H54 (cell line): Measurements from ENCODE around the gene PPP5C.
"Not testable (repeated sequence)": the region's sequence is repeated elsewhere in the genome, so short reads cannot be mapped to it uniquely, and the experiment has no call there.

Experiments
- DNase-seq: peaks from one replicate; pipeline ENCODE4 v3.0.0; 2011; ENCODE audit warnings: low spot score, mixed read lengths; ENCODE audit not compliant: insufficient read length
- FAIRE-seq: peaks from 3 replicates; lab custom pipeline; 2011; peaks lifted over from hg19 to GRCh38; lab: Jason Lieb, UNC
- POLR2A ChIP-seq: IDR thresholded peaks from 2 replicates; pipeline ENCODE4 v1.6.1; 2011; ENCODE audit warnings: low read depth, mild to moderate bottlenecking, low read length

Gene PPP5C

GRCh38 chr19:46317339-46317738, 29.5 kb upstream of the PPP5C start:
- FAIRE-seq: no peak
- DNase-seq: no peak
- TF ChIP-seq POLR2A: no peak

- no peak for FAIRE-seq
These were observed 27.3 kb upstream of the PPP5C start for GRCh38 chr19:46319613-46320012.

GRCh38 chr19:46320559-46320958, 26.3 kb upstream of the PPP5C start:
- no peak for TF ChIP-seq POLR2A
- DNase-seq (no peak), FAIRE-seq (no peak)

More at GRCh38 chr19:46319613-46320012, 27.3 kb upstream of the PPP5C start:
- DNase-seq: no peak
- no peak for TF ChIP-seq POLR2A

GRCh38 chr19:46321653-46322052, 25.2 kb upstream of the PPP5C start:
- no peak for TF ChIP-seq POLR2A
- DNase-seq (no peak), FAIRE-seq (no peak)

- not testable (repeated sequence) for DNase-seq, FAIRE-seq
These were observed 23.7 kb upstream of the PPP5C start for GRCh38 chr19:46323227-46323626.

GRCh38 chr19:46324277-46324676, 22.6 kb upstream of the PPP5C start:
- FAIRE-seq (no peak), DNase-seq (no peak)
- no peak for TF ChIP-seq POLR2A

- FAIRE-seq (no peak), DNase-seq (no peak)
- no peak for TF ChIP-seq POLR2A
These were observed 20.3 kb upstream of the PPP5C start for GRCh38 chr19:46326608-46327007.

GRCh38 chr19:46328079-46328478, 18.8 kb upstream of the PPP5C start:
- no peak for TF ChIP-seq POLR2A
- DNase-seq (no peak), FAIRE-seq (no peak)

GRCh38 chr19:46330319-46330918, 16.5 kb upstream of the PPP5C start:
- FAIRE-seq: no peak
- no peak for DNase-seq
- TF ChIP-seq POLR2A: no peak

- no peak for FAIRE-seq
- DNase-seq: no peak
- no peak for TF ChIP-seq POLR2A
These were observed 9.4 kb upstream of the PPP5C start for GRCh38 chr19:46337487-46337886.

GRCh38 chr19:46339446-46339845, 7.4 kb upstream of the PPP5C start:
- FAIRE-seq: no peak
- no peak for DNase-seq

GRCh38 chr19:46340051-46340659, 6.7 kb upstream of the PPP5C start:
- FAIRE-seq: no peak
- DNase-seq: no peak
- TF ChIP-seq POLR2A: no peak

More at GRCh38 chr19:46339446-46339845, 7.4 kb upstream of the PPP5C start:
- TF ChIP-seq POLR2A: no peak

GRCh38 chr19:46341937-46342336, 5.0 kb upstream of the PPP5C start:
- no peak for FAIRE-seq
- DNase-seq: no peak
- no peak for TF ChIP-seq POLR2A

- DNase-seq: no peak
- TF ChIP-seq POLR2A: no peak
- FAIRE-seq: no peak
These were observed 2.5 kb upstream of the PPP5C start for GRCh38 chr19:46344363-46344762.

- DNase-seq: no peak
- TF ChIP-seq POLR2A: no peak
- FAIRE-seq: no peak
These were observed 1.7 kb upstream of the PPP5C start for GRCh38 chr19:46345157-46345556.

GRCh38 chr19:46347572-46347883, 641 bp downstream of the PPP5C start:
- FAIRE-seq: no peak
- DNase-seq: no peak
- no peak for TF ChIP-seq POLR2A
